ENCODE data around the gene HLX.

The HLX gene

DNA sequence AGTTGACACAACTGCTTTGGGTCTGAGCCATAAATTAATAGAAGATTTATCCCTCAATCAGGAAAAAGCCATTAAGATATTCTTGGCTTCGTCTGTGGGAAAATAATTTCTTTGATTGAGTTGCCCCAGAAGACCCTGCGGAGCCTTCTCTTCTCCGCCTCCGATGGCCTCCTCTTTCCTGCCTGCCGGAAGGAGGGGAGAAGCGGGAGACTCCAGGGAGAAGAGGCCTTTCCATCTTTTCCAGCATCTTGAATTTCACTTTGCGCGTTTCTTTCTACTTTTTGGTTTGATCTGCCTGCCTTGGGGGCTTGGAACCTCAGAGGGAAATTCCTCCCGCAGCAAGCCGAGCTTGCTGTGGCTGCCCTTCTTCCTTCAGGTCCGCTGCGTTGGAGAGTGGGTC lies 16.8 kb downstream of the HLX start:
- no peak for DNase-seq

DNA sequence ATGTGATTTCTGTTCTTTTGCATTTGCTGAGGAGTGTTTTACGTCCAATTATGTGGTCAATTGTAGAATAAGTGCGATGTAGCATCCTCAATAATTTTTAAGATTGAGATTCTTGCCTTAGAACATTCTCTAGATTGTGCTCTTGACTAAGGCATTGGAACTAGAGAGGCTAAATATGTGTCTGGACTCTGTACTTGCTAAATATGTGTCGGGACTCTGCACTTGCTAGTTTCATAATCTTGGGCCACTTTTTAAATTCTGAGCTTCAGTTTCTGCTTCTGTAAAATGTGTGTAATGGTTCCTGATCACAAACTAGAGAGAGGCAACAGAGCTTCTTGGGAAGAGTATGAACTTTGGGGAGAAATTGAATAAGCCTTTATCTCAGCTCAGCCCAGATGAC lies 21.6 kb downstream of the HLX start:
- no peak for DNase-seq

DNA sequence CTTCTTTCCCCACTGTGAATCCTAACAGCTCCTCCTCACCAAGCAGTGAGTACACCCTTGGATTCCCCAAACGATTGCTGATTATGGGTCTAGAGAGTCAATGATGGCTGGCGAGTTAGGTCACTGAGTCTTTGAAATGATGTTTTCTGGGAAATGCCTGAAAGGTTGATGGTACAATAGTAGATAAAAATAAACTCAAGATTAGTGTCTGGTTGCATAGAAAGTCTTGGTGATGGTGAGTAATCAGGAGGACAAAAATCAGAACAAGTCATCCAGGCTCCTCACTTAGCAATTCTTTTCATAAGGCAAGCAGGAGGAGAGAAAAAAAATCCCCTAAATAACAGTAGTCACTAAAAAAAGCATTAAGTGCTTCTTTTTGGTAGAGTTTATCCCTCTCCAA lies 22.6 kb downstream of the HLX start:
- no peak for DNase-seq

DNA sequence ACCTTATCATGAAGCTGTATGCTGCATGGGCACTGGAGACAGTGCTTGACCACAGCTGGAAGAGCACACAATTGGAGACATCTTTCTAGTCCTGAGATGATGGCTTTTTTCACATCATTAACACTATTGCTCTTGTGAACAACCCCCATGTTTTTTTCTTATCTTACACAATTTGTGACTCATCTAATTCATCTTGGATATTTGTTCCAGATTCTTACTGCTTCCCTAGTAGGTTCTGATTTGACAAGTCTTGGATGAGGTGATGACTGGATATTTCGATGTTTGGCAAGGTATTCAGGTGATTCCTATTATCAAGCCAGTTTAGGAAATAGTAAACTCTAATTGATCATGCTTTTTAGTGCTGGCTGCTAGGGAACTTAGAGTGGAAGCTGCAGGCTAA lies 23.7 kb downstream of the HLX start:
- no peak for DNase-seq

DNA sequence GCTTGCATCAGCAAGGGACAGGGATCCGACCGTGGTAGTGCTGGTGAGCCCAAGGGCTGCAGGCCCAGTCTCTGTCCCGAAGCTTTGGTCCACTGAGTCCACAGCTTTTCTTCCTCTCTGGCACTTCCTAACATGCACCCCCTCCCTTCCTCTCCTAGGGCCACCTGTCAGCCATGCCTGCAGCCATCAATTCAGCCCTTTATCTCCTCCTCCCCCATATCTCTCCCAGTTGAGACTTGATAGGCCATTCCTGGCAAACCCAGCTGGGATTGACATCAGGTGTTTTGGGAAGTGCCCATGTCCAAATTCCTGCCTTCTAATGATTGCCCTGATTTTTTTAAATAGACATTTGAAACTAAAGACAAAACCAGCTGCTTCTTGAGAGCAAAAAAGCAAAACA lies 25.6 kb downstream of the HLX start:
- DNase-seq = no peak

DNA sequence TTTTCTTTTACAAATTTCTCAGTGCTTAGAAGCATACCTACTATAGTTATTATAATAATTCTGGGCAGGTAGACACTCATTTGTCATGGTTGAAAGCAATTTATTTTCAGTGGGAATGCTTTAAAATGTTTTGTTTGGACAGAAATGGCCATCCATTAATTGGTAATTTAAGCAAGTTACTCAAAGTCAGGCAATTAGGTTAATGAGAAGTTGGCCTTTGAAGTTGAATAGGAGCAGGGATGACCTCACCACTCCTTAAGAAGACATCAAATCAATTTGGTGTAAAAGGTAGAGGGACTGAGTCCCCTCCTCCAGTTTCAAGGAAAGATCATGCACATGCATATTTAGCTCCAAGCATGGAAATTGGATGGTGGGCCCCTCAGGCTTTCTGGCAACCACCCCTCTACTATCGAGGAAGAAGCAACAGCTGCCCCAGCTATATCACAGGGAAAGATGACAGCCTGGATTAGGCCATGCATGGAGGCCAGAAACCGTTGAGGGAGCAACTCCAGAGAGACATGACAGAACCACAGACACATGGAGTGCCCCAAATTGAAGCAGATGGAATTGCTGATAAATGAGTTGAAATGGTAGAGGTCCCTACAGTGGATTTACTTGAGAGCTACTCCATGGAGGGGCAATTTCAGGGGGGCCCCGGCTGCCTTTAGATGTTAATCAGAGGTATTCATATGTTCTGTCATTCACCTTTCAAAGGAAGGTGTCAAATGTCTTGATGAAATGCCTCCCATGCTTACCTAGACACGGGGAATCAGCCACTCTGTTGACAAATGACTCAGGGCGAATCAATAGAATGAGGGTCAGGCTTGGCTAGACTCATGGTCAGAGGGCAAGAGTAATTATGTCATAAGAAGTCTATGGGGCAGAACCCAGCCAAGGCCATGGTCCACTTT lies 26.7 kb downstream of the HLX start:
- DNase-seq = no peak

DNA sequence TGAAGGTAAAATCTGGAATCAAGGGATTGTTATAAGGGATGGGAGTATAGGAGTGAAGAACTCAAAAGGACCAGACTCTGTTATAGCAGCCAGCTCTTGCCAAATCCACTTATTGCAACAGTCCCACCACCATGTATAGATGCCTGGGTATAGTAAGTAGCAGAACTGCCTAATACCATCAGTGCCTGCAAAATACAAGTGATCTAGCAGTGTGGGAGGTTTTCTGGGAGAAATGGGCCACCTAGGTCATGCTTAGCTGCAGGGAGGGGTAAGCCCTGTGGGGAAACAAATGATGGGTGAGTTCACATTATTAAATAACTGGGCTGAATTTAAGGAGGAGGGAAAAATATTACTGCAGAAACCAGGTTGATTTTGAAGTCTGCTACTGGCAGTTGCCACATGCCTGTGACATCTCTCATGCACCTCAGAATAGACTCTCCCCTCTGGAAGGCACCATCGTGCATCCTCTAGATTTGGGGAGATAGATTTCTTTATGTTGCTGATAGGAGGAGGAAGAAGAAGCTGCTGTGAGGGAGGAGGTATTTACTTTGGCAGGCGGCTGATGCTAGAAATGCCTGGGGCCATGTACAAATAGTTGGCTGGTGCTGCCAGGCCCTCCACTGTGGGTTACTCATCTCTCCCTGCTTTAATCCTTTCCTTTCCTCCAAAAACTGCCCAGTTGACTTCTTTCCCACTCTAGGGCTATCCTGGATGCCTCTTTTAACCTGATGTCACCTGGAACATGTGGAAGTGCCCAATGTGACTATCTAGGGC lies 27.5 kb downstream of the HLX start:
- no peak for DNase-seq

DNA sequence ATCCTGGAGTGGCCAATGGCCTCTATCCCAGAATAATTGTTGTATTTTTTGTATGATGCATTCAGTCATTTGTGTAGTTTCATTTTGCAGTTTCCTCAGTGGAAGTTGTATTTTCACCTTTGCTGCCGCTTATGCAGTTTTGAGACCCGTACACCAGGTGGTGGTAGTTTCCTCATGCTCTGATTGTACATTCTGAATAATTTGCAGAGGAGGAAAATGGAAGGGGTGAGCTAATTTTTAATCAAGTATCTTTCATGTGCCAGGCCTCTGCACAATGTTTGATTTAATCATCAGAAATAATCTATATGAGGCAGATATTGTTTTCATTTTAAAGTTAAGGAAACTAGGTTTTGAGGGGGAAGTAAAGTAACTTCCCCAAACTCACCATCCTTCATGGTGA lies 29.5 kb downstream of the HLX start:
- no peak for DNase-seq

DNA sequence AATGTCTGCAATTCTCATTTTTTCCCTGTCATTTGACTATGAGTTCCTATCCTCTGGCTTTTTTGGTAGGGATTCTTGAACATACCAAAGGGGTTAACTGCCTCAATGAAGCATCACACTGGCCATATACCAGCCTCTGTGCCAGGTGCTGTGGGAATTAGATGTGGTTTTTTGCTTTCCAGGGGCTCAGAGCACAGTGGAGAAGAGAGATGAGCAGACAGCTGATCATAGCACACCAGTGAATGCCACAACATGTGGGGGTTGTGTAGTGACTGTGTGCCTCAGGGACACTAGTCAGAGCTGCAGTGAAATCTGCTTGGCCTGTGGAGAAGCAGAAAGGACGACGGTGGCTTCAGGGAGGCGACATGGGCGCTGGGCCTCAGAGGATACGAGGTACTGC lies 30.8 kb downstream of the HLX start:
- DNase-seq = no peak

DNA sequence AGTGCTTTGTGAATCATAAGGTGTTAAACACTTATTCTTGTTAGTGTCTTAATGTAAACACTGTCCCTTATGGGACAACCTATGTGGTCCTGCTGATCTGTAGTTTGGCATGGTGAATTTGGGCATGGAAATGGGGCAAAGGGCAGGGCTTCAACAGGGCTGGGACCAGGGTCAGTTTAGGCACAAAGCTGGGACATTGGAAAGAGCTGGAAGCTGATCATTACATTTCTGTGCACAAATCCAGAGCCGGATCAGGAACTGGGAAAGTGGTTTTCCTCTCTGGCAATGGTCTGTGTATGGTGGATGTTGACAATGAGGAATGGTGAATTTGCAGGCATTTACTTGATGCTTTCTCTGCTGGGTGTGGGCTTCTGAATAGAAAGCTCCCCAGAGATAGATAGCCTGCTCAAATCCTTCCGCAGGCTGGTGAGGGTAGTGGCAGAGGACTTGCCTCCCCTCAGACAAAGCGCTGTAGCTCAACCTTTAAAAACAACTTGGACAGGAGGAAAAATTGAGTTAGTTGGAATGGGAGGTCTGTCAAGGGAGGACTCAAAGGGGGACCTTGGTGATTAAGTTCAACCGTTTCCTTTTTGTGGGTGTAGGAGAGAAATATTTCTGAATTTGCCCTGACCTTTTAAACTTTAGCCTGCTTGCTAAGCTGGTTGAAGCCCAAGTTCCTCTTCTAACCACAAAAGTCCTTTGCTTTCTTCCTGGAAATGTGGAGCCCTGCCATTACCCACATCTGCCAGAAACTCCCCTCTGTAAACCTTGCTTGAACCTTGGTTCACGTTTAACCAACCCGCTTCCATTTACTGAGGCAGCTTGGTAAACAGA lies 35.3 kb downstream of the HLX start:
- no peak for DNase-seq

DNA sequence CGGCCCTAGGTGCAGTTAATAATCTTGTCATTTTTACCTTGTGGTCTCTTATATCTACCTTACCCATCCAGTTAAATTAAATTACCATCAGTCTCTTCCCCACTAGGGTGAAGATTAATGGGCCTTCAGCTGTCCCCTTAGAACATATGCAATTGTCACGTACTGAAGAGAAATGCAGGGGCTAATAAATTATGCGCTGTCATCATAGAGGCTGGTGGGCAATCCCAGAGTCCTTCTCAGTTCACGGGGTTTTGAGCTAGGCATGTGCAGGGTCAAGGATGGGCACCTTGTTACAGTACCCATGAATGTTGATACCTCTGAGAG lies 35.8 kb downstream of the HLX start:
- no peak for DNase-seq

DNA sequence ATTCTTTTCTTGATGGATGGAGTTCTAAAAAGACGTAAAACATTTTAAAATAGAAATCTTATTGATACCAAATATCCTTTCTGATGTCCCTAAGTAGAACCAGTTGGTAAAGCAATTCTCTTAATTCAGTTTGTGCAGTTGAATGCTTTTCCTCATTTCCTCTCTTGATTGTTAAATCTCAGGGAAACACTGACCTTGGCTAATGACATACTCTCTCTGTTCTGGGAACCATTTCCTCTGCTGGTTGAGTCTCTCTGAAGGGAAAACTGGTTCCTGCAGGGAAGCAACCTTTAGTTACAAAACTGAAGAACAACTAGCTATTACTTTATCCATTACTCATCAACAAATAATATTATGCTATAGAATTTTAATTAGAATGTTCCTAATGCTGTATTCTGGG lies 36.7 kb downstream of the HLX start:
- DNase-seq = no peak

DNA sequence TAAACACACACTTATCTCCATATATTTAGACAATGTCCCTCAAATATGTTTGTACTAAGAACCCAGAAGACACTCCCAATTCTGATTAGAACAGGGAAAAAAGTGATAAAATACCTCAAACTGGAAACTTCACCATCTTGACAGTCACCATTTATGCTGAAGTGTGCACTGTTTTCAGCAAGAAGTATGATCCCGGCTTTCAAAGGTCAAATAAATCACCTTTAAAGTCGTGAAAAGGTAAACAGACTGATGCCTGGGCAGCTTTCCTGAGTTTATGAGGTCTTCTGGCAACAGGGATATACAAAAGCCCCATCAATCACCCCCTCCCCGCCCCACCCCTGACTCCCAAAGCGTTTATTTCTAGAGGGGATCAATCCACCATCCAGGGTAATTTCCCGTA lies 37.9 kb downstream of the HLX start:
- no peak for DNase-seq

DNA sequence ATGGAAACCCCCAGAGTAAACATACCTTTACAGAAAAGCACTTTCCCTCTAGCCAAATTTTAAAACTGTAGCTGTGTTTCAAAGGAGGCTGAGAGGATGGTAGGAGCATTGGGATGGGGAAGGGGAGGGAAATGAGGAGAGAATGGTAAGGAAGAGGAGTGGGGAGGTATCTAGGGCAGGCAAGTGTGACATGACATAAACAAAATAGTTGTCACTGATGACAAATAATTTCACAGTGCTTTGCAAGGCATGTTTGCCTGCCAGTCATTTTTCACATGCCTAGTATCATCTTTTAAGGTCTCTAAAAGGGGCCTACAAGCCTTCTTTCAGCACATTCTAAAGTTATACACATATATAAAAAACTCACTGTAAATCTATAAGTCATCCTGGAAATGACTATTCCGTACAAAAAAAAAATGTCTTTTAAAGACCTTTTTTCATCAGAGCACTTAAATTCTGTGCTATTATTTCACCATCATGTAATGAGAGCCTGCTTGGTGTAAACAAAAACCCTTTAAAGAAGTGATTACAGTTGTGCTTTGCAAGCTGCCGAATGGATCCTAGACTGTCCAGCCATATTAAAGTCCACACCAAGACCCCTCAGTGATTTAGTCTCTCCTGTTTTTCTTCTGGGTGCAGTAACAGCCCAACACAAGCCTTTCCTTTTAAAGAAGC lies 38.4 kb downstream of the HLX start:
- no peak for DNase-seq

DNA sequence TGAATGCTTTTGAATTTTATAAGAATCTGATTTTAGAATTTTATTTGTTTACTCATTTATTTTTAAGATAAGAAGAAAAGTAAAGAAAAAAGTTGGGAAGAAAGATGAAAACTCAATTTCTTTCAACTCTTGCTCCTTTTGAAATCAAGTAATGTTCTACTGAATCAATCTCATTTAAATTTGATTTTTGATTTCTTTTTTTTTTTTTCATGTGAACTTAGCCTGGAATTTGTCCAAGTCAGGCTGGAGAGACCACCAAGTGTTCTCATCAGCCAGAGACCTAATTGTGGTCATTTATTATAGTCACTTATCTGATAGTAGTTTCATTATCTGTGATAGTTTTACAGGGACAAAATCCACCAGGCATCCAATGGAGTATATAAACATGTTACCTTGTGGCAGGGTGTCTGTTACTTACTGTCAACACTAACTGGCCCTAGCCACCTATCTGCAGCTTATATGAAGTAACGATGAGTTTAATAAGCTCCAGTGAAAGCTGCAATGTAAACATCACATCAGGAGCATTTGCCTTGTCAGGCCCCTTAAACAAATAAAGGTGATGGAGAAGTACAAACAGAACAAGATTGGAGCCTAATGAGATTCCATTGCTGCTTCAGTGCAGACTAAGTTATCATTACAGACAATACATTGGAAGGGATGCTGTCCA lies 39.2 kb downstream of the HLX start:
- no peak for DNase-seq

DNA sequence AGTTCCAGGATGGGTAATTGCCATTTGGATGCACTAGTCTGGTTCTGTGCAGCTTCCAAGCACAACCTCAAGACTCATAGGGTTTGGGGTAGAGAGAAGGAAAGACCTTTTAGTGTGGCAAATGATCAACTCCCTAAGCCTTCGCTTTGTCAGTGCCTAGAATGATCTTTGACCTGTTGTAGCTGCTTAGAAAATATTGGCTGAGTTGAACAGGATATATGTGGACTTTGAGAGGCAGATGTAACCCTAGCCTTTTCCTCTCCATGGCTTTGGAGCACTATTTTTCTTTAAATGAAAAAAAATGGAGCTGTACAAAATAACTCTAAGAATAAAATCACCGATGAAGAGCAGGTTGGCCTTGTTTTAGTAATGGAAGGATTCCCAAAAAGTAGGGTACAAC lies 41.7 kb downstream of the HLX start:
- DNase-seq = no peak

DNA sequence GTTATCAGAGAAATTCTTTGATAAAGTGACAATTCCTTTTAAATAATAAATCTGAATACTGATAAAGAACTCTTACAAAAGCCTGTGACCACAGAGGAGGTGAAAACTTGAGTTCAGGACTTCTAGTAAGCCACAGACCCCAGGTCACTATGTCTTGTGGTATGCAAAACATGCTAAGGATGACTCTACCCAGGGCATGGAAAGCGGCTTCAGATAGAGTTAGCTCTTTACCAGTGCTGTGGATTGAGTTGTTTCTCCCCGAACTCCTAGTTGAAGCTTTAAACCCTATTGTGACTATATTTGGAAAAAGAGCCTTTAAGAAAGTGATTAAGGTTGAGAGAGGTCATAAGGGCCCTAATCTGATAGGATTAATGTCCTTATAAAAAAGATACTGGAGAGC lies 42.3 kb downstream of the HLX start:
- DNase-seq = no peak

DNA sequence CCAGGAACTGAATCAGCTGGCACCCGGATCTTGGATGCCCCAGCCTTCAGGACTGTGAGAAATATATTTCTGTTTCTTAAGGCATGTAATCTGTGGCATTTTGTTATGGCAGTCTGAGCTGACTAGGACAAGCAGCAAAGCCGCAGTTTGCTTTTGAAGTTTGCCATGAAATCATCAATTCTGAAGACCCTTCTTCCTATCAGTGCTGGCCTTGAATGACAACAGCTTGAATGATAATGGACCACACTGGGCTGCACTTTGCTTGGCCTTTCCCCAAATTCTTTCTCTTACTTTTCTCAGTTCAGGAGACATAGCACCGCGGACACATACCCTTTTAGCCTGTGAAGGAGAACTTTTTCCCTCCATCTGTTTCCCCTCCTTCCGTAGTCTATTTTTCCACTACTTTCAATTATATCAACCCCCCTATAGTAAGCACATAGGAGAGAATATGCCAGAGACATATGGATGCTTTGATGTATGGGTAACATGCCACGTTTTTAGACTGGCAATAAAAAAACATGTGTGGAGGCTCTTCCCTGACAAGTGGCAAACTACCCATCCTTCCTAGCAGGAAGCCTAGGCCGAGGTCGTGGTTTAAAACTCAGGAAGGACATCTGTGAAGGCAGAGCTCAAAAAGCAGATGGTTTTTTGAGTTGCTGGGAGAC lies 42.9 kb downstream of the HLX start:
- no peak for DNase-seq

DNA sequence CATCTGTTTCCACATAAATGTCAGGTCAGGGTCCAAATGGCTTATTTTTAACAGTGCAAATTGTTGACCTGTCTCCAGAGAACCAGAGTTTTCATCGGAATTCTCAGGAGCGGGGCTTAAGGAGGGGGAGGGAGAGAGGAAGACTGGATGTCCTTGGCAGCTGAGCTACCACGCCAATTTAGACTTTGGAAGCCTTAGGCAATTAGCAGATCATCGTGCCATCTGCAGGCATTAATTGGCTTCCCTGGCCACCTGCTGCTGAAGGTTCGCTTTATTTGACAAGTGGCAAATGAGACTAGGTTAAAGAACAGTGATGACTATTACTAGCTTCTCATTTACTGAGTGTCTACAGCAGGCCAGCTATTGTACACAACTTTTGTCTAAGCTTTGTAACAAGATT lies 43.7 kb downstream of the HLX start:
- no peak for DNase-seq

DNA sequence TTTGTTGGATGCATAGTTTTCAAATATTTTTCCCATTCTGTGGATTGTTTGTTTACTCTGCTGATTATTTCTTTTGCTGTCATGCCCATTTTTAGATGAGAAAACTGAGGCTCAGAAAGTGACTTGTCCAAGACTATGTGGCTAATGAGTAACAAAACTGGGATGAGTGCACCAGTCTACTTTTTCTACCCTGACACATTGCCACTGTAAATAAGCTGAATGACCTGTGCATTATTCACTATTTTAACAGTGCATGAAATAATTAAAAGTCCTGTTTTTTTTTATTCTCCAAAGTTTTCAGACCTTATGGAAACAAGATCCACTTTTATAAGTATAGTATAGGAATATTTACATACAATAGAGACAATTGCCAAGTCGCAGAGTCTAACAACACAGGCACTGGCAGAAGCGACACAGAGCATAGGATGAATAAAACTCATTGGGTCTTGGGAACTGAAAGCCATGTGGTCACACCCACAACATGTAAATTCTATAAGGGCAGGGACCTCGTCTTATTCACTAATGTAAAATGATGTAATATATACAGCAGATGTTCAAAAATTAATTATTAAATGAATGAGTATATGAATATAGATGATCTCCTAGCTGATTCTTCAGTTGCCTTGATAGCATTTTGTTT lies 45.2 kb downstream of the HLX start:
- DNase-seq = no peak

DNA sequence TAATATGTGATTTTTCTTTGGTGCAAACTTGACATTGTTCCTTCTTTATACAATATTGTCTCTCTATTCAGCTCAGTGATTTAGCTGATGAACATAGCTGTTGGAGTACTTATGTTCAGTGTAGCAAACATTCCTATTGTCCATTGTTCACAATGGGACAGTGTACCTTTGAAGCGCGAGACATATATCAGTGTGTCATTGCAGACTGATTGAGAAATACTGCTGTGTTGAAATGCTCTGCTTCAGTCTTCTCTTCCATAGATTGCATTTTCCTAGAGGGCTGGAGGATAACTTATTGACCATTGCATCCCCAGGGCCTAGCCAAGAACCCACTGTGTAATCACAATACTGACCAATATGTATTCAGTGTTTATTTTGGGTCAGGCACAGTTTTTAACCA lies 46.5 kb downstream of the HLX start:
- no peak for DNase-seq

Data from activated CD4-positive, CD25-positive, alpha-beta regulatory T cell (primary cell).